Activated CD4-positive, CD25-positive, alpha-beta regulatory T cell (primary cell): ENCODE data around the gene CETP.
"Not testable (repeated sequence)": the region's sequence is repeated elsewhere in the genome, so short reads cannot be mapped to it uniquely, and the experiment has no call there.

Source experiments
- DNase-seq, 4 experiments: peaks; one replicate each; lab custom pipeline; 2025; lab: John Stamatoyannopoulos, UW

CETP gene

GRCh38 chr16:56956076-56956475, 5.7 kb upstream of the CETP start:
- DNase-seq: no peak

DNA sequence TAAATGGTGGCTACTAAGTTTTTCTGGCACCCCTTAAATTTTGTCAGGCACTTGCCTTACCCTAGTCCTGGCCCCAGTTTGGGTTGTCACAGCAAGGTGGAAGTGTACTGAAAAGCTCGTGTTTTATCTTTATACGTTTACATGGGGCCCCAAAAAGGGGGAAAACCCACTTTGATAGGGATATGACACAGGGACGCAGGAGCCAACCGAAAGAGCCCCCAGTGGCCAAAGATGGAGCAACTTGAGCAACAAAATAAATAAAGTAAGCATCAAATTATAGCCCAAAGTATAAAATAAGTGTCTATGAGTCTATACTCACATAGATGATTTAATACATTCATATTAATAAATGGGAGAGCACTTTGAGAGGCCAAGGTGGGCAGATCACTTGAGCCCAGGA, 5.0 kb upstream of the CETP start:
- DNase-seq: no peak

- no peak for DNase-seq
Measured at GRCh38 chr16:56960681-56961281, 969 bp upstream of the CETP start.

GRCh38 chr16:56961386-56961785, 364 bp upstream of the CETP start:
- no peak for DNase-seq

GRCh38 chr16:56964243-56965148, 2.7 kb downstream of the CETP start:
- DNase-seq: peak; percentile 84 to 97 (median 96)

- no peak for DNase-seq
Measured at GRCh38 chr16:56965149-56966092, 3.7 kb downstream of the CETP start.

- DNase-seq: no peak
Measured at GRCh38 chr16:56966093-56966475, 4.3 kb downstream of the CETP start.

- no peak for DNase-seq
Measured at GRCh38 chr16:56967733-56968132, 6.0 kb downstream of the CETP start.

DNA sequence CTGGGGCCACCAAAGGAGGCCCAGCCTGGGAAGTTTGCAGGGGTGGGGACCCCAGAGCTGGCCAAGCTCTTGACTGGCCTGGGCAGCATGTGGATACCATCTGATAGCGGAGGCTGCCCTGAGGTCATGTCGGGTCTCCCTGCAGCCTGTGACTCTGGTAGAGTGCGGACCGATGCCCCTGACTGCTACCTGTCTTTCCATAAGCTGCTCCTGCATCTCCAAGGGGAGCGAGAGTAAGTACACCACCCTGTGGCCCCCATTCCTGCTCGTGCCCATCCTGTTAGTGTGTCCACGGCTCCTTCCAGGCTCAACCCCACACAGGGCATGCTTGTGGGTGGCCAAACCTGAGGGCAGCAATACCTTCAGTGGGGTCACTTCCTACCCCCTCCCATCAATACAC, 8.0 kb downstream of the CETP start:
- no peak for DNase-seq

DNA sequence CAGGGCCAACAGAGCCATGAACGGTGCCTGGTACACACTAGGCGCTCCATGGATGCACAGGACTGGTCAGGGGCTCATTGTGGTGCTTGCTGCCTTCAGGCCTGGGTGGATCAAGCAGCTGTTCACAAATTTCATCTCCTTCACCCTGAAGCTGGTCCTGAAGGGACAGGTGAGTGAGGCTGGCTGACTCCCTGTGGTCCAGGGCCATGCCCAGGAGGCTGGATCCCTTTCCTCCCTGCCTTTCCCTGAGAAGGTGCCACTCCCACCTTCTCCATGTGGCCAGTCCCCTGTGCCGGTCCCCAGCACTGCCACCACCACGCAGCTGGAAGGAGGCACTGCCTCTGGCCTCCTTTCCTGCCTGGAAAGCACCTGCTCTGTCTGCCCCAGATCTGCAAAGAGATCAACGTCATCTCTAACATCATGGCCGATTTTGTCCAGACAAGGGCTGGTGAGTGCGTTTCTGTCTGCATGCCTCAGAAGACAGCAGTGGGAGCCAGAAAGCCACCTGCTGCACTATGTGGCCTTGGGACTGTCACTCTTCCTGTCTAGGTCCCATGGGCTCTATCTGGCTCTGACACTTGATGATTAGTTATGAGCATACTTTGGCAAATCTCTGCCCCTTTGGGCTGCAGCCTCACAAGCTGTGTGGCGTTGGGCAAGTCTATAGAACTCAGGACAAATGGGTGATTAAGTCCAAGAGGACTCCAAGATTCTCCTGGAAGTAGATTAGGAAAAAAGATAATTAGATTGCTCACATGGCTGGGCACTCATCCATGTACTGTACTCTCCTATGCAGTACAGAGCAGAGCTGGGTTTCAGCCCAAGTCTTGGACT, 9.4 kb downstream of the CETP start:
- no peak for DNase-seq

DNA sequence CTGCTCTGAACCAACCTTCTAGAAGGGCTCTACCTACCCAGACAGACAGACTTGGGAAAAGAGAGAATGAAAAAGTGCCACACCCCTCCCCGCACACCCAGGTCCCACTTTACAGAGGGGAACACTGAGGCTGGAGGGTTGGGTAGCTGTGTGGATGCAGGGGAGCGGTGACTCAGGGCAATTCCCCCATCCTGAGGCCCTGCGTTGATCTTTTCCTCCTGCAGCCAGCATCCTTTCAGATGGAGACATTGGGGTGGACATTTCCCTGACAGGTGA, 10.0 kb downstream of the CETP start:
- DNase-seq: no peak

DNA sequence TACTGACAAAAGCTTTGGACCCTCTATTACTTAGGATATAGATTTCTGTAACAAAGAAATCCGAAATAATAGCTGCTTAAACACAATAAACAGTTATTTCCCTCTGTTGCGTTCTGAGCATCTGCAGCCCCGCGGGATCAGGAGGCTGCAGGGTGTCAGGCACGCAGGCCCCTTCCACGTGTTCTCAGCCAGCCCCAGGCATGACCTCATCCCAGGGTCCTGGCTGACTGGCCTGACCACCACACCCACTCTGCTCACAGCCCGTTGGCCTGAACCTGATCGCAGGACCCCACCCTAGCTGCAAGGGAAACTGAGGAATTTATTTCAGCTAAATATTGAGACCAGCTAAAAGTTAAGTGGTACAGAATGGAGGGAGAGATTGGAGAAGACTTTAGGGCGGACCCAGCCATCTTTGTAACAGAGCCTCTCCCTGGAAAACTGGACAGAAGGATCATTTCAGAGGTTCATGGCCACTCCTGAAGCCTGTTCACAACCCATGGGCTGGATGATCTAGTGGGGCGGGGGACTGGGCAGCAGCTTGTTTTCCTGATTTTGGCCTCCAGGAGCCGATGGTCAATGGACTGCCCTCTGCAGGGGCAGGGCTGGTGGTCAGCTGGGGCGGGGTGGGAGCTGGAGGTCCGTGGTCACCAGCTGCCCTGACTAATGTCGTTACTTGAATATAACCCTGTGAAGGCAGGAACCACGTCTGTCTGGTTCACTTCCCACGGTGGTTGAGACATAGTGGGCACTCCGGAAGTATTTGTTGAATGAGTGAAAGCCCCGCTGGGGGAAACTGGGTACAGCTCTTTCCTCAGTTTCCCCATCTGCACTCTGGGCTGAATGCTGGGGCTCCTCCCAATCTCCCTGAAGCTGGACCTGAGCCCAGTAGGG, 10.9 kb downstream of the CETP start:
- no peak for DNase-seq

DNA sequence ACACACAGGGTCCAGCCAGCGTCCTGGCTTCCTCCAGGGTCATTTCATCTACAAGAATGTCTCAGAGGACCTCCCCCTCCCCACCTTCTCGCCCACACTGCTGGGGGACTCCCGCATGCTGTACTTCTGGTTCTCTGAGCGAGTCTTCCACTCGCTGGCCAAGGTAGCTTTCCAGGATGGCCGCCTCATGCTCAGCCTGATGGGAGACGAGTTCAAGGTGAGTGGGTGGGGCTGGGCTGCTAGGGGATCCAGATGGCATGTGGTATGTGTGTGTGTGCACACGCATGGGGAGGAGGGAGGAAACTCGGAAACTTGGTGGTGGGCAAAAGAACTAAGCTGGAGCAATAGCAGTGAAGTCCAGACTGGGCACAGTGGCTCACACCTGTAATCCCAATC, 11.5 kb downstream of the CETP start:
- no peak for DNase-seq

DNA sequence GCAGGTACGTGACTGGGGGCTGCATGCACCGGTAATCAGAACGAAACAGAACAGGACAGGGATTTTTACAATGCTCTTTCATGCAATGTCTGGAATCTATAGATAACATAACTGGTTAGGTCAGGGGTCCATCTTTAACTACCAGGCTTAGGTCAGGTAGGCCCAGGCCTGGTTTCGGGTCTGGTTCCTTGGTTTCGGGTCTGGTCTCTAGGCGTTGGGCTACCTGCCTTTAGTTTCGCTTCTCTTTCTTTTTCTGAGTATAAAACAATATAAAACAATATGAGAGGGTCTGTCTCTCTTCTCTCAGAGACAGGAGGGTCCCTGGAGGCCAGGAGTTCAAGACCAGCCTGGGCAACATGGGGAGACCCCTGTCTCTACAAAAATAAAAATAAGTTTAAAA, 12.1 kb downstream of the CETP start:
- not testable (repeated sequence) for DNase-seq

DNA sequence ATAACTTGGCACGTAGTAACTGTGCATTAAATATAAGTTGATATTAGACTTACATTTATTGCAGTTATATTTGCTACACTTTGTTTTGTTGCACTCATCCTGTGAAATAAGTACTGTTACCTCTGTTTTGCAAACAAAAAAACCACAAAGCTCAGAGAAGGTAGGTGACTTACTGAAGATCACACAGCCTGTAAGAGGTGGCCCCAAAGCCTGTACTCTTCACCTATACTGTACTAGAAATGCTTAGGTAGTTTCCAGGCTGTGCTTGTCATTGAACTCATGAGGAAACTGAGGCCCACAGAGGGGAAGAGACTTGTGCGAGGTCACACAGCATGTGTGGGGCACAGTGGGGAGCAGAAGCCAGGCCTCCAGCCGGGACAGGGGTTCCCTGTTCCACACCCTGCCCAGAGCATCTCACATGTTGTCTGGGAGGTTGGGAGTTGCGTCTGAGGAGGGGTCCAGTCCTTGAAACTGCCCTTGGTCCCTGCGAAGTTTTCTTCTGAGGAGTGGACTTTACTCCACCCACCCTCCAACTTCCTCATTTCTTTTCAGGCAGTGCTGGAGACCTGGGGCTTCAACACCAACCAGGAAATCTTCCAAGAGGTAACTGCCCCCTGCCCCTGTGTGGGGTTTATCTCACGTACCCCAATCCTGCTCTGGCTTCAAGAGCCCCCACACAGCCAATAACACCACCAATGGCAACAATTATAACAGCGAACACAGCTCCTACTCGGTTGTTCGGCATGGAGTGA, 13.0 kb downstream of the CETP start:
- DNase-seq: no peak

- DNase-seq: no peak
Measured at GRCh38 chr16:56975714-56976113, 14.0 kb downstream of the CETP start.

- no peak for DNase-seq
Measured at GRCh38 chr16:56977216-56977615, 15.5 kb downstream of the CETP start.

DNA sequence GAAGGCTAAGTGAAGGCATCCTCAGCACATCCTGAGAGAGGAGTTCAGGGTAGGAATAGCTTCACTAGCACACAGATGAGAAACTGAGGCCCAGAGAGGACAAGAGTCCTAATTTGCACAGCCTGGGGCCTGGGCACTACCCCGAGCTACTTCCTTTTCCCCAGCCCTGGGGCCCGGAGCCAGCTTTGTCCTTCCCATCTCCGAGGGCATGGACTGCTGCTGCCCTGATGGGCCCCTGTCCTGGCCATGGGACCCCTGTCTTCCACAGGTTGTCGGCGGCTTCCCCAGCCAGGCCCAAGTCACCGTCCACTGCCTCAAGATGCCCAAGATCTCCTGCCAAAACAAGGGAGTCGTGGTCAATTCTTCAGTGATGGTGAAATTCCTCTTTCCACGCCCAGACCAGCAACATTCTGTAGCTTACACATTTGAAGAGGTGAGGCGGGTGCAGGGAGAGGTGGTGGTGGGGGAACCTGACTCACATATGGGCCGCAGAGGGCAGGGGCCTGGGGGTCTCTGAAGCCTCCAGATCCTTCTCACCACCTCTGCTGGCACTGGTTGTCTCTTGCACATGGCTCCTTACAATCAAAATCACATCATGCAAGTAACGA, 16.2 kb downstream of the CETP start:
- no peak for DNase-seq

DNA sequence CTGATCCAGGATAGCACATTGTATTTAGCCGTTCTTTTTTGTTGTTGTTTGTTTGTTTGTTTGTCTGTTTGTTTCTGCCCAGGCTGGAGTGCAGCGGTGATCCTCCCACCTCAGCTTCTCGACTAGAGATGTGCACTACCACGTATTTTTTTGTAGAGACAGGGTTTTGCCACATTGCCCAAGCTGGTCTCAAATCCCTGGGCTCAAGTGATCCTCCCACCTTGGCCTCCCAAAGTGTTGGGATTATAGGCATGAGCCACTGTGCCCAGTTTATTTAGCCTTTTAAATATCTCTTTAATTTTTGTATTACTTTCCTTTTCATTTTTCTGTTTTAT, 18.4 kb downstream of the CETP start:
- DNase-seq: no peak
